NCI-H510A (cell line): ENCODE data around the gene CECR2.

Source experiments
- DNase-seq: peaks from one replicate; lab custom pipeline; 2025; lab: John Stamatoyannopoulos, UW

Gene CECR2

DNA sequence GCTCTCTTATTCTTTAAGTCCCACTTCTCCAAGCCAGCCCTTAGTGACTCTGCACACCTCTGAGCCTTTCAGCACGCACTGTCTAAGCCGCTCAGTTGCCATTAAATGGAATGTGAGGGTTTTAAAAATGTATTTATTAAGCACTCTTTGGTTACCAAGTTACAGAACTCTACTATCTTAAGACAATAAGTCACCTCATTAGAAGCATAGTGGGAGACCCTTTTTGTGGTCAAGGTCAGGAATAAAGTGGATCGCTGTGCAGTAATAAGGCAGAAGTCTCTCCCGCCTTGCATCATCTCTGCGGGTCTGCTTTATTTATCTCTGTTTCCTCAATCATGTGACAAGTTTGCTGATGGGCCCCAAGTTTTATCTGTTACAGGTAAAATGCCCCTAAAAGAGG, 205.9 kb downstream of the CECR2 start:
- no peak for DNase-seq

DNA sequence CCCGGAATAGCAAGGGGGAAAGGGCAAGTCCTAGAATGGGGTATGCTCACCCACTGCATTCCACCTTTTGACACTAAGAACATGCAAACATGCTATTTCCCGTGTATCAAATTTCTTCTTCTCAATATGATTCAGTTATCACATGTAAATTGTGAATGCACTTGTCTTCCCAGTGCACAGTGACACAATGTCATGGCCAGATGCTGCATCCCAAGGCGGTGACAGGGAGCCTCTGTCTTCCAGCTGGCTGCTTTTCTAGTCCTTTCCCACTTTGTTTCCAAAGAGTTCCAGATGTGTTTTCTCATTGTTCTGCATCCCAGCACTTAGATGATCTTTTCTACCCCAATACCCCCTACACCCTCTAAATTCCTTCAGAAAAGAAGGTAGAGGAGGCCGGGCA, 206.4 kb downstream of the CECR2 start:
- DNase-seq, result no peak

DNA sequence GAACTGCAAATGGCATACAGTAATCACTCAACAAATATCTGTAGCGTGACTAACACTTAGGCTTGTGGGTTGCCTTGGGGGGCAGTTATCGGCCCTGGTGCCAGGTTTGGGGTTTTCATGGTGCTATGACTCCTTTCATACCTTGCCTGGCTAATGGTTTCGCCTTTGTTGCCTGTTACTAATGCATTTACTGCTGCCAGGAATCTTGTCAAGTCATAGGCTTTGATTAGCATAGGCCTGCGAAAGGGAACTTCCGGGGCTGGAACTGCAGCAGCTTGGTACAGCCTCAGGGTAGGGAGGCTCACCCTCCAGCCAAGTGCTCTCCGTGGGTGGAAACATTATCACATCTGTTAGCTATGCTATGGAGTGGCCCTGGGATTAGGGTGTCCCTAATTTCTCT, 207.2 kb downstream of the CECR2 start:
- DNase-seq, result no peak

DNA sequence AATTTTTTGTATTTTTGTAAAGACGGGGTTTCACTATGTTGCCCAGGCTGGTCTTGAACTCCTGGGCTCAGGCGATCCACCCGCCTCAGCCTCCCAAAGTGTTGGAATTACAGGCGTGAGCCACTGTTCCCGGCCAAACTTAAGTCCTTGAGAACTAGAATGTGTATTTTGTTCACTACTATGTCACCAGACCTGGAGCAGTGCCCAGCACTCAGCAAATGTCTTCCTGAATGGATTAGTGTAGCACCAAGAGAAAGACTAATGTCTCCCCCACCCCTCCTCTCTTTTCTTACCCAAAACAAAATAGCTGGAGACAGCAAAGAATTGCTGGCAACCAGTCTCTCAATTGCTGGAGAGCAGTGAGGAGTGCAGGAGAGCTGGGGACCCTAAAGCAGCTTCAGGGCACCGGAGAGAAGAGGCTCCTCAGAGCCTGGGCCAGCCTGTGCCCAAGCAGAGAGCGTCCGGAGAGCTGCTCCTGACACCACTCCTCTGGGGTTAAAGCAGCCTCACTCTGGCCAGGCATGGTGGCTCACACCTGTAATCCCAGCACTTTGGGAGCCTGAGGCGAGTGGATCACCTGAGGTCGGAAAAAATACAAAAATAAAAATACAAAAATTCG, 209.0 kb downstream of the CECR2 start:
- no peak for DNase-seq

DNA sequence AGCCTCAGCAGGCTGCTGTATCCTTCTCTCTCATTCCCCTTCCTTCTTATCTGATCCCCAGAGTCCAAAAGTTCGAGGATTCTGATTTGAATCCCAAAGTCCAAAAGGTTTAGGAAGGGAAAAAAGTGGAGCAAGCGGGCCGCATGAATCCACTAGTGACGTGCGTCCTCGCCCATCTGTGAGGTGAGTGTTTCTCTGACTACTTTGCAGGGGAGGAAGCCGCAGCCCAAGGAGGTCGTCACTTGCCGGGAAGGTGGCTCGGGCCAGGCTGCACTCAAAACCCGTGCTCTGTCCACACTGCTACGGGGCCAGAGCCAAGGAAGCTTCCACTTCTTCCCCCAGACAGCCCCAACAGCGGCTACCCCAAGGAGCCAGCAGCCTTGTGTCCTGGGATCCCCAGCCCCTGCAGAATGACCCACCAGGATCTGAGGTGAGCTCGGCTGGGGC, 210.3 kb downstream of the CECR2 start:
- no peak for DNase-seq

DNA sequence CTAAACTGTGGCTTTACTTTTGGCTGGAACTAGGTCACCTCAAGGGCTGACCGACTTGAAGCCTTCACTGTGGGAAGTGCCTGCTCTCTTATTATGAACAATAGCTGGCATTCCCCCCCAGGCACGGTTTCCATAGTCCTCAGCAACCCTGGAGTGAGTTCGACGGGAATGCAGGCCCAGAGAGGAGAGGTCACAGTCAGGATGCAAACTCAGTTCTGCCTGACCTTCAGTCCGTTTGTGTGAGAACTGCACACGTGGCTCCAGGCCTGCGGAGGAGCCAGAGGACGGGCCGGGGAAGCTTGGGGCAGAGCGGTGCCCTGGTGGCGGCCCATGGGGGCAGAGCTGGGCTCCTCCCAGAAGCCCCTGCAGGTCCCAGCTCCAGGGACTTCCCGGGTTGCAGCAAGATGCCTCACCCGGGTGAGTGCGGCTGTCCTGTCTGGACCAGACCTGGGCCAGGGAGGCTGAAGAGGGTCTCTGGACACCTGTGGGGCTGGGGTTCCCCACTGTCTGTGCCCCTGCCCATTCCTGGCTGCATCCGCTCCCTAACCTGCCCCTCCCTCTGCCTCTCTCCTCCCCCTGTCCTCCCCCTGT, 211.3 kb downstream of the CECR2 start:
- no peak for DNase-seq

DNA sequence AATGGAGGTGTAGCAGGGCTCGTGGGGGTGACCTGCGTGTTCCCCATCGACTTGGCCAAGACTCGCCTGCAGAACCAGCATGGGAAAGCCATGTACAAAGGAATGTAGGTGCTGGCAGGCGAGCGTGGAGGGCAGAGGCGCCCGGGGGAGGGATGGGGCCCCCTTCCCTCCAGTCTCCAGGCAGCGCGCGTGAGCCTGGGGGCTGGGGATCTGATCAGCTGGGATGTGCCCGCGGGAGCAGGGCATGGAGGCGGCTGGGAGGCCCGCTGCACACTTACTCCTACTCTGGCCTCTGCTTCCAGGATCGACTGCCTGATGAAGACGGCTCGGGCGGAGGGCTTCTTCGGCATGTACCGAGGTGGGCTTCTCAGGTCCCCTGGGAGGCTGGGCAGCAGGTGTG, 211.8 kb downstream of the CECR2 start:
- DNase-seq, result no peak

DNA sequence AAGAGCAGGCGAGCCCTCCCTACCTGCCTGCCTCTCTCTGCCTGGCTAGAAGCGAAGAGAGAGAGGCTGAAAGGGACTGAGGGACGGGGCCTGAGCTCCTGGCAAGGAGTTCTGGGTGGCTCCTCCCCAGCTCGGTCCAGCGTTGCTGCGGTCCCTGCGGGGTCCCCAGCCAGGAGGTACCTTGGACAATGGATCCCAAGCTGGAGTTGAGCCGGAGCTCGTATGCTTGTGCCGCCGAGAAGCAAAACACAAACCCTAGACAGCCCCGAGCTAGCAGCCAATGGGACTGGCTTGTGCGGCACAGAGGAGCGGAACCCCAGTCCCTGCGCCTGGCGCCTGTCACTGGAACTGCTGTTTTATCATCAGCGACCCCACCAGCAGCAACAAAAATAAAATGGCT, 212.4 kb downstream of the CECR2 start:
- DNase-seq, result no peak

DNA sequence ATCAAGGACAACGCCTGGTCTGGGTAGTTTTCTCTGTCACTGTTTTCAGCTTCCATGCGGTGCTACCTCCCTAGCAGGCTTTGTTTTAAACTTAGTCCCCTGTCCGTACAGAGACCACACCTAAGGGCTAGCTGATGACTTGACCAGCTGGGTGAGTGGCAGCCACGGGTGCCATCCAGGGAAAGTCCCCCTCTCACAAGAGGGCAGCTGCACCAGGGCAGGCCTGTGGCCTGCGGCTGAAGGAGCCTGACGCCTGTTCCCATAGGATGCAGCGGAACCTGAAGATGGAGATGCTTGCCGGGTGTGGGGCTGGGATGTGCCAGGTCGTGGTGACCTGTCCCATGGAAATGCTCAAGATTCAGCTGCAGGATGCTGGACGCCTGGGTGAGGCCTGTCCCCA, 213.9 kb downstream of the CECR2 start:
- DNase-seq, result no peak

DNA sequence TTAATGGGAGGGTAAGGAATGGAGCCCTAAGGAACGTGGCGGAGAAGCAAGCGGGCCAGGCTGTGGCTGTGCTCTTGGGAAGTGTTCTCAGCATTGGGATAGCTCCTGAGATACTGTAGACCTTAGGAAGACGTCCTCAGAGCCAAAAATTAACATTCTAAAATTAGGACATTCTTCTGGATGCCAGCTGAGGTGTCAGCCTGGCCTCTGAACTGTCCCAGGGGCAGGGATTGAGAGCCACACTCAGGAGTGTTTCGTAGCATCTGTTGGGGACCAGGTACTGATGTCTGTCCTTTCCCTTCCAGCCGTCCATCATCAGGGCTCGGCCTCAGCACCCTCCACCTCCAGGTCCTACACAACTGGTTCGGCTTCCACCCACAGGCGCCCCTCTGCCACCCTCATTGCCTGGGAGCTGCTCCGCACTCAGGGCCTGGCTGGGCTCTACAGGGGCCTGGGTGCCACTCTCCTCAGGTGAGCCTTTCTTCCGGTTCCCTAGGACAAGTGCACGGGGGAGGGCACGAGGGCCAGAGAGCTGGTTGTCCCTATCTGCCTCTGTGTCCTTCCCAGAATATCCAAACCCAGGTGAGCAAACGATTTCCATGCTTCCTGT, 217.7 kb downstream of the CECR2 start:
- no peak for DNase-seq

DNA sequence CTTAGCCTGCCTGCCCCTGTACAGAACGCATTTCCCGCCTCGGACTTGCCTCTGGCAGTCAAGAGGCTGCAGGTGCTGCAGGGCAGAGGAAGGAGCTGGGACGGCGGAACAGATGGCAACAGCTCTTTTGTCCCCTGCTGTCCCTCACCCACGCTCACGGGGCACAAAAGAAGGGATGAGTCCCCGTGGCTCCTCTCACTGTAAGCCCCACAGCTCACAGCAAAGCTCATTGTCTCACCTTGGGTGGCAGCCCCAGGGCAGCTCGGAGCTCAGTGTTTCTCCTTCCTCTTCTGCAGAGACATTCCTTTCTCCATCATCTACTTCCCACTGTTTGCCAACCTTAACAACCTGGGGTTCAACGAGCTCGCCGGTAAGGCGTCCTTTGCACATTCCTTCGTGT, 218.4 kb downstream of the CECR2 start:
- DNase-seq, result no peak

DNA sequence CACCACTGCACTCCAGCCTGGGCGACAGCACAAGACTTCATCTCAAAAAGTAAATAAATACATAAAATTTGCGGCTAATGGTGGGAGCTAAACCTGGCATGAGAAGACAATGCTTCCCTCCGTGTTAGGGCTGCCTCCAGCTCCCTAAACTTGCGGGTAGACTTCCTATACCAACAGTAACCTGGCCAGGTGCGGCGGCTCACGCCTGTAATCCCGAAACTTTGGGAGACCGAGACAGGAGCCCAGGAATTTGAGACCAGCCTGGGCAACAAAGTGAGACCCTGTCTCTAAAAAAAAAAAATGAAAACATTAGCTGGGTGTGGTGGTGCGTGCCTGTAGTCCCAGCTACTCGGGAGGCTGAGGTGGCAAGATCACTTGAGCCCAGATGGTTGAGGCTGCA, 219.3 kb downstream of the CECR2 start:
- DNase-seq, result no peak

DNA sequence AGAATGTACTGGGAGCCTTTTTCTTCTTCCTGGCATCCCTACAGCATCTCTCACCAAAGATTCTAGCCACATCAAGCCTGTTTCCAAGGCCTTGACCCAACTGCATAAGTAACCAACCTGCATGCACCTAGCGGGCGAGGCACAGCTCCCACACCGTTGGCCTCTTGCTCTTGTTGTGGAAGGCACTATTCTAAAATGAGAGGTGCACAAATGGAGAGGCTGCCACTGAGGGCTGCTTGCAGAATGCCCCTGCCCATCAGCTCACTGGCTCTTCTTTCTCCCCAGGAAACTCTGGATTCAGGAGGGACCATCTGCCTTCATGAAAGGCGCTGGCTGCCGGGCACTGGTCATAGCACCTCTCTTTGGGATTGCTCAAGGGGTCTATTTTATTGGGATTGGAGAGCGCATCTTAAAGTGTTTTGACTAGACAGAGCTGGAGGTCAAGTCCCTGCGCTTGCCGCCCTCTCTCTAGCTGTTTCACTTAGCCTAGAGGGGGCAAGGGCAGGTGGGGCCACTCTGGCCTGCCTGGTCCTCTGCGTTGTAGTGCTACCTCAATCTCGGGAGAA, 220.6 kb downstream of the CECR2 start:
- DNase-seq, result no peak

DNA sequence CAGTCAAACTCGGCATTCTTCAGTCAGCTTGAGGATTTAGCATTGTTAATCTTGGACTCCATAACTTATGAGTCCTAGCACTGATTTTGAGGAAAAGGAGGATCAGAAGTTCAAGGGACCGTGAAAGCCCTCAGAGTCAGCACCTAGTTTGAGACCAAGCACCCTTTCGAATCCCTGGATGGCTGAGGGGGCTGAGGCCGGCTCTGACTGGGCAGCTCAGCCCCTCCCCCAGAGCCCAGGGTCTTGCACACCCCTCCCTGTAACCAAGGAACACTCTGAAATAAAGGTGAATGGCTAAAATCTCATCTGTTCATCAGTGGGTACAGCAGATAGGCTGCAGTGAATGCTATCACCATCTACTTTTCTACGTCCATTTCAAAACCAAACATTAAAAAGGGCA, 221.3 kb downstream of the CECR2 start:
- no peak for DNase-seq

DNA sequence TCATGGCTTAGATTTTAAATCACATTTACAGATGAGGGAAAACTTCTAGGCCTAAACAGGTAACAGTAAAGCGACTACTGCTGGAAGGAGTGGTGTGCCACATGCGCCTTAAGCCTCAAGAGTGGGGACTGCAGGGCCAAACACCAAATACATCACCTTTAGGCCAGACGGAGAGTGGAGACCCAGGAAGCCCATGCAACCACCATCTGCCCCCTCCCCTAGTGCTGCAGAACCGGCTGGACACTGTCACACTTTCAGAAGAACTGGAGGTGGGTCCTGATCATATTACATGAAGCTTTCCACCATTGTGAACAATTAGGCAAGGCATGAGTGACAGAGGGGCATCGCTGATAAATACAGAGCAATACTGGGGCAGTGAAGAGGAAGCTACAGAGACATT, 222.9 kb downstream of the CECR2 start:
- DNase-seq, result no peak

DNA sequence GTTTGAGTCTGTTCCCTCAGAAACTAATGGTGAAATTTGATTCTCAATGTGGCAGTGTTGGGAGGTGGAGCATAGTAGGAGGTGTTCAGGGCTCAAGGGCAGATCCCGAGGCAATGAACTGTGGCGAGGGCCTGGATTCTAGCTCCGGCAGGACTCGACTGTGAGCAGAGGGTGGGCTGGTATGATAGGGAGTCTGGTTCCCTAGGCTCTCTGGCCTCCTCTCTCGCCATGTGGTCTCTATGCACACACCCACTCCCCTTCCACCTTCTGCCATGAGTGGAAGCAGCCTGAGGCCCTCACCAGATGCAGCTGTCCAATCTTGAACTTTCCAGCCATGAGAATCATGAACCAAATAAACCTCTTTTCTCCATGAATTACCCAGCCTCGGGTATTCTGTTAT, 227.0 kb downstream of the CECR2 start:
- no peak for DNase-seq

DNA sequence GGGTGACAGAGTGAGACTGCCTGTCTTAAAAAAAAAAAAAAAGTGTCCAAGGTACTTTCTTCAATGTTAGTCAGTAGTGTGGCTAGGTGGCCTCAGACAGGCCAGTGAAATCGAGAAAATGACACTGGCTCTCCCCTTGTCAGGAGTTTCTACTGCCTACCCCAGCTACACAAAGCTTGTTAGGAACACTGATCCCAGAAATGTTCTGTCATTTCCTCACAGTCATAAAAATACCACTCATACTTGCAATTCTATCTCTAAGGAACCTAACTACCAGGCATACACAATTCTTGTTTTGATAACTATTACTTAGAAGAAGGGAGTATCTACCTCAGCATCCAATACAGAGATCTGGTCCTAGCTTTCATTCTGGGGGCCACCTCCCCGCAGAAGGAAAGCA, 228.0 kb downstream of the CECR2 start:
- DNase-seq, result no peak

DNA sequence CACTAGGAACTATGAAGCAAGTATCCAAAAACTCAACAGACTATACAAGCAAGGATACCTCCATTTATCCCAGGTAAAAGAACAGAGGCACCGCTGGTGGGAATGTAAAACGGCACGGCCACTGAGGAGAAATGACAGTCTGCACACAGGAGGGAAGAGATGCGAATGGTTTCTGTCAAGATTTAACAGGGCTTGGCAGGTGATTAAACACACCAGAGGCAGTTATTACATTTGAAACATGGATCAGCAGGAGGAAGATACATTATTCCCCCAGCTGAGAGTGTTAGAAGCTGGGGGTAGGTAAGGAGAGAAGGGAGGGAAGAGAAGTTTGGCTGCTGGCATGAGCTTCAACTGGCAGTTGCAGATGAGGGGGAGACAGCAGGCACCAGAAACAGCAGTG, 229.1 kb downstream of the CECR2 start:
- DNase-seq, result no peak

DNA sequence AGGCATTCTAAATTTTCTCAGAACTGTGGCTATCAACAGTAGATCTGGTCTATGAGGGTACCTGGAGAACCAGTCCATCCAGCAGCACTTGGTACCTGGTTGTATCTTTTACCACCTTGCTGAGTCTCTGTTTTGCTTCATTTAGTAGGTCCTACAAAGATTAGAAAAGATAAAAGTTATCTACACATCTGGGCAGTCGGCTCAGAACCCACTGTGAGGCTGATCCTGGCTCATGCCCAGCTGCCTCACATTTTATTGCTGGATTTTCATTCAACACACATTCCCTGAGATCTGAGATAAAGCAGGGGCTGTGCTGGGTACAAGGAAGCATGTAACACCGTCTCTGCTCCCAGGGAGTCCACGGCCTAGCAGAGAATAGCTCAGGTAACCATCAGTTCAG, 231.8 kb downstream of the CECR2 start:
- DNase-seq, result no peak

DNA sequence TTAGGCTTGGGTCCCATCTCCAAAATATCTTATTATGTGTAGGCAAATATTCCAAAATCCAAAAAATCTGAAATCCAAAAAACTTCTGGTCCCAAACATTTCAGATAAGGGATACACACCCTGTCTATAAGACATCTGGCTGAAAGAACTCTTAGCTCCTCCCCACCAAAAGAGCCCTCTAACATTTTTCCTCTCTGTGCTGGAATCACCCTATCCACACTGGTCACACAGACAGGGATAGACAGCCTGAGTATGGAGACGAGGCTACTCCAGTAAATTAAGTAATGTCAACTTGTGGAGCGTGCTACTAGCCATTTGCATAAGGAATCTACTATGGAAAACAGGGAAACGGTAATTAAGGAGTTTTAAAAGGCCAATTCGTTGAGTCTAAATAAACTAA, 234.4 kb downstream of the CECR2 start:
- DNase-seq, result no peak

DNA sequence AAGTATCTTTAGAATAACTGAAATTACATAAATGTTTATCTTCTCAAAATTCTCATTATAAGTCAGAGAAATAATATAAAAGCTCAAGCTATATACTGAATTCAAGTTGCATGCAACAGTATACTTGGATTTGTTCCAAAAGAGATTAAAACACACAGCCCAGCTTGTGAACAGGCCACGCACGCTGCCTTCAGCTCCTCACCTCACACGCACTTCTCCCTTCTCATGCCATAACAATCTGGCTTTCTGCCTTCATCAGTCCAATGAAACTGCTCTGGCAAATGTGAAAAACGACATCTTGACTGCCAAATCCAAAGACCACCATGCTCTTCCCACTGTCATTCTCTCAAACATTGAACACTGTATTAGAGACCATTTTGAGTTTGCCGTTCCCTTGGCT, 237.2 kb downstream of the CECR2 start:
- no peak for DNase-seq
